ENCODE data around the gene FAM174C.

GRCh38 chr19:1304197-1304924 is 29.0 kb downstream of the FAM174C start:
- TF ChIP-seq MAX (IDR thresholded peaks at IDR 0.05; ENCODE audit: low read depth, low read length) (no peak), CTCF (IDR thresholded peaks at IDR 0.05; ENCODE audit: low read depth, low read length) (no peak)

Data from NB4 (cell line).